Esophagus (tissue), 2 donors: ENCODE measurements around the gene PDE8A. TPM values are rescaled to one million over a fixed set of nuclear protein-coding genes. Genes with fewer than 3 reads are reported as not detected.

Experiments
- H3K27ac ChIP-seq, 2 donors: one replicate each; pipeline ENCODE4 v1.5.1; 2013; ENCODE audit warnings: low read depth in 2 of 2, mild to moderate bottlenecking in 2 of 2, inconsistent platforms in 1 of 2, low read length in 1 of 2, moderate library complexity in 1 of 2
- H3K27me3 ChIP-seq, 2 donors: one replicate each; pipeline ENCODE4 v1.6.1; 2013; ENCODE audit warnings: low read length in 2 of 2, control low read depth in 1 of 2, mild to moderate bottlenecking in 1 of 2; ENCODE audit not compliant: insufficient read depth in 2 of 2, control insufficient read depth in 1 of 2
- H3K36me3 ChIP-seq, 2 donors: one replicate each; pipeline ENCODE4 v1.6.1; 2013; ENCODE audit warnings: low read length in 1 of 2; ENCODE audit not compliant: control insufficient read depth in 2 of 2, insufficient read depth in 2 of 2
- H3K4me1 ChIP-seq, 2 donors: one replicate each; pipeline ENCODE4 v1.6.1; 2013; ENCODE audit warnings: low read length in 1 of 2; ENCODE audit not compliant: control insufficient read depth in 2 of 2, insufficient read depth in 2 of 2
- H3K4me3 ChIP-seq, 2 donors: one replicate each; pipeline ENCODE4 v1.5.1; 2013; ENCODE audit warnings: low read length in 2 of 2, mild to moderate bottlenecking in 2 of 2, low read depth in 1 of 2, moderate library complexity in 1 of 2
- H3K9me3 ChIP-seq, 2 donors: one replicate each; pipeline ENCODE4 v1.6.1; 2013; ENCODE audit warnings: mild to moderate bottlenecking in 2 of 2, low read depth in 1 of 2, low read length in 1 of 2, moderate library complexity in 1 of 2; ENCODE audit not compliant: control insufficient read depth in 2 of 2, insufficient read depth in 1 of 2
- WGBS, 2 donors: extraction: QIAGEN DNeasy Blood & Tissue Kit; methylation state at CpG; one replicate each; pipeline ENCODE4 v1.1.7; 2013; 5-methylcytosine and 5-hydroxymethylcytosine counted together
- polyA plus RNA-seq, 2 donors: library from polyadenylated mRNA; stranded (reverse); fragments of 200-250 nt; gene quantifications; one replicate each; pipeline ENCODE4 v1.2.3, GENCODE V29; 2013
- donor health status: healthy with polysubstance abuse.
- donor health status: Bipolar disorder and iron deficiency.

PDE8A gene
- polyA plus RNA-seq, 2 donors: 6.6 to 10.1 TPM

GRCh38 chr15:85000189-85000864 is 18.7 kb downstream of the PDE8A start:
- H3K36me3 ChIP-seq: no peaks in the 10 kb centered on the region
- H3K4me3 ChIP-seq: no peak overlapping the region
- H3K4me1 ChIP-seq: peaks cover 0 to 2% of the 10 kb centered on the region in 2 donors
- no peaks in the 10 kb centered on the region for H3K9me3 ChIP-seq
- no peaks in the 10 kb centered on the region for H3K27me3 ChIP-seq
- H3K27ac ChIP-seq: no peak overlapping the region

GRCh38 chr15:85000937-85001336 is 19.3 kb downstream of the PDE8A start:
- Histone ChIP-seq H3K27ac (no peak overlapping the region), H3K9me3 (no peaks in the 10 kb centered on the region), H3K4me1 (peaks cover 0 to 2% of the 10 kb centered on the region in 2 donors), H3K27me3 (no peaks in the 10 kb centered on the region), H3K4me3 (no peak overlapping the region), H3K36me3 (no peaks in the 10 kb centered on the region)
- WGBS, 2 donors: 65 to 81% methylated on average over 5 of the region's 5 CpGs

- H3K27me3 ChIP-seq: no peaks in the 10 kb centered on the region
- 77 to 86% methylated on average over 4 of the region's 4 CpGs for WGBS, 2 donors
- peaks cover 0 to 2% of the 10 kb centered on the region in 2 donors for H3K4me1 ChIP-seq
- H3K27ac ChIP-seq: no peak overlapping the region
- no peaks in the 10 kb centered on the region for H3K9me3 ChIP-seq
- no peak overlapping the region for H3K4me3 ChIP-seq
- no peaks in the 10 kb centered on the region for H3K36me3 ChIP-seq
Measured at GRCh38 chr15:85002517-85002916, 20.9 kb downstream of the PDE8A start.

GRCh38 chr15:85003593-85004312 is 22.1 kb downstream of the PDE8A start:
- H3K4me3 ChIP-seq: no peak overlapping the region
- no peaks in the 10 kb centered on the region for H3K36me3 ChIP-seq
- H3K27ac ChIP-seq: no peak overlapping the region
- WGBS, 2 donors: 79 to 82% methylated on average over 3 of the region's 3 CpGs
- peaks cover 2 to 5% of the 10 kb centered on the region in 2 donors for H3K4me1 ChIP-seq
- H3K27me3 ChIP-seq: no peaks in the 10 kb centered on the region
- H3K9me3 ChIP-seq: no peaks in the 10 kb centered on the region

GRCh38 chr15:85004550-85004949 is 22.9 kb downstream of the PDE8A start:
- WGBS, 2 donors: 92% methylated on average over 3 of the region's 3 CpGs
- no peaks in the 10 kb centered on the region for H3K36me3 ChIP-seq
- H3K27ac ChIP-seq: no peak overlapping the region
- no peaks in the 10 kb centered on the region for H3K9me3 ChIP-seq
- peaks cover 2 to 7% of the 10 kb centered on the region in 2 donors for H3K4me1 ChIP-seq
- H3K4me3 ChIP-seq: no peak overlapping the region
- no peaks in the 10 kb centered on the region for H3K27me3 ChIP-seq

- Histone ChIP-seq H3K4me3 (no peak overlapping the region), H3K36me3 (no peaks in the 10 kb centered on the region), H3K27me3 (no peaks in the 10 kb centered on the region), H3K4me1 (peaks cover 2 to 7% of the 10 kb centered on the region in 2 donors), H3K9me3 (no peaks in the 10 kb centered on the region), H3K27ac (no peak overlapping the region)
- WGBS, 2 donors: 78% methylated on average over 2 of the region's 2 CpGs
Measured at GRCh38 chr15:85005319-85005718, 23.7 kb downstream of the PDE8A start.

- WGBS, 2 donors: 78 to 83% methylated on average over 5 of the region's 5 CpGs
- Histone ChIP-seq H3K4me3 (no peak overlapping the region), H3K27me3 (no peaks in the 10 kb centered on the region), H3K36me3 (no peaks in the 10 kb centered on the region), H3K4me1 (peaks cover 2 to 7% of the 10 kb centered on the region in 2 donors), H3K27ac (no peak overlapping the region), H3K9me3 (no peaks in the 10 kb centered on the region)
Measured at GRCh38 chr15:85005746-85006145, 24.1 kb downstream of the PDE8A start.

- Histone ChIP-seq H3K4me3 (no peak overlapping the region), H3K27ac (no peak overlapping the region), H3K4me1 (peaks cover 2 to 7% of the 10 kb centered on the region in 2 donors), H3K36me3 (no peaks in the 10 kb centered on the region), H3K27me3 (no peaks in the 10 kb centered on the region), H3K9me3 (no peaks in the 10 kb centered on the region)
- 75 to 81% methylated on average over 2 of the region's 2 CpGs for WGBS, 2 donors
Measured at GRCh38 chr15:85006201-85006600, 24.5 kb downstream of the PDE8A start.

- no peak overlapping the region for H3K4me3 ChIP-seq
- no peak overlapping the region for H3K27ac ChIP-seq
- H3K36me3 ChIP-seq: no peaks in the 10 kb centered on the region
- peaks cover 2 to 7% of the 10 kb centered on the region in 2 donors for H3K4me1 ChIP-seq
- H3K27me3 ChIP-seq: no peaks in the 10 kb centered on the region
- WGBS, 2 donors: 88 to 89% methylated on average over 3 of the region's 3 CpGs
- H3K9me3 ChIP-seq: no peaks in the 10 kb centered on the region
Measured at GRCh38 chr15:85006655-85007054, 25.0 kb downstream of the PDE8A start.

- H3K36me3 ChIP-seq: no peaks in the 10 kb centered on the region
- H3K4me3 ChIP-seq: no peak overlapping the region
- no peaks in the 10 kb centered on the region for H3K27me3 ChIP-seq
- H3K27ac ChIP-seq: peak overlapping the region in 1 of 2 donors; percentile 4
- H3K9me3 ChIP-seq: no peaks in the 10 kb centered on the region
- H3K4me1 ChIP-seq: peaks cover 2 to 7% of the 10 kb centered on the region in 2 donors
- WGBS, 2 donors: 78 to 82% methylated on average over 5 of the region's 5 CpGs
Measured at GRCh38 chr15:85007137-85007536, 25.5 kb downstream of the PDE8A start.
